GM18519 (cell line): Measurements from ENCODE around the gene VPS11.
"Not testable (repeated sequence)": the region's sequence is repeated elsewhere in the genome, so short reads cannot be mapped to it uniquely, and the experiment has no call there.

Experiments used
- ATAC-seq: cut with Tn5 transposase; IDR thresholded peaks from one replicate; pipeline ENCODE4 v1.9.1; 2021; ENCODE audit warnings: mild to moderate bottlenecking, moderate library complexity; ENCODE audit not compliant: unreplicated experiment, low FRiP score

The VPS11 gene

GRCh38 chr11:119034813-119035212 is 32.8 kb upstream of the VPS11 start:
- ATAC-seq, result no peak

- no peak for ATAC-seq
Measured at GRCh38 chr11:119038884-119039283, 28.7 kb upstream of the VPS11 start.

GRCh38 chr11:119039471-119039870 is 28.1 kb upstream of the VPS11 start:
- ATAC-seq, result not testable (repeated sequence)

DNA sequence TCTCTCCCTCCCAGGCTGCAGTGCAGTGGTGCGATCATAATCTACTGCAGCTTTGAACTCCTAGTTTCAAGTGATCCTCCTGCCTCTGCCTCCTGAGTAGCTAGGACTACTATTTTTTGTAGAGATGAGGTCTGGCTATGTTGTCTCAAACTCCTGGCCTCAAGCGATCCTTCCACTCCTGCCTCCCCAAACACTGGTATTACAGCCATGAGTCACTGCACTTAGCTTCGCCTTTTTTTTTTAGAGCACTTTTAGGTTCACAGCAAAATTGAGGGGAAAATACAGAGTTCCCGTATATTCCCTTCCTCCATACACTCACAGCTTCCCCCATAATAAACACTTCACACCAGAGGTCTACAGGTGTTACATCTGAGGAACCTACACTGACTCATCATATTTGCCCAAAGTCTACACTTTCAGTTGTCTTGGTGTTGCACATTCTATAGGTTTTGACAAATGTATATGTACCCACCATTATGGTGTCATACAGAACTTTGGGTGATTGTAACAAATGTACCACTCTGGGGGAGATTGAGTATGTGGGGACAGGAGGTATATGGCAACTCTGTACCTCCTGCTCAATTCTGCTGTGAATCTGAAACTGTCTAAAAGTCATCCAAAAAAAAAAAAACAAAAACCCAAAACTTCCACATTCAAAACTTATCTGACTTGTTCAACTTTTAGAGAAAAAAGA is 25.6 kb upstream of the VPS11 start:
- ATAC-seq, result no peak

DNA sequence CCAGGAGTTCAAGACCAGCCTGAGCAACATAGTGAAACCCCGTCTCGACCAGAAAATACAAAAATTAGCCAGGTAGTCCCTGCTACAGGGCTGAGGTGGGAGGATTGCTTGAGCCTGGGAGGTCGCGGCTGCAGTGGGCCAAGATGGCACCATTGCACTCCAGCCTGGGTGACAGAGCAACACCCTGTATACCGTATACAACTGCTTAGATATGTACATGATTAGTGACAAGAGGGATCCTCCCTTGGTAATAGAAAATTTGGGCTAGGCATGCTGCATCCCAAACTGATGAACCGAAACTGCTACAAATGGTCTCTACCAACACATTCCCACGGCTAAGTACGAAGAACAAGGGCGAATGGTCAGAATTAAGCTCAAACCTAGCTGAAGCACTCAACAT is 24.7 kb upstream of the VPS11 start:
- no peak for ATAC-seq

- no peak for ATAC-seq
Measured at GRCh38 chr11:119044708-119045107, 22.9 kb upstream of the VPS11 start.

- ATAC-seq, result no peak
Measured at GRCh38 chr11:119046489-119046888, 21.1 kb upstream of the VPS11 start.

- ATAC-seq, result no peak
Measured at GRCh38 chr11:119047205-119047604, 20.4 kb upstream of the VPS11 start.

- no peak for ATAC-seq
Measured at GRCh38 chr11:119048644-119049043, 19.0 kb upstream of the VPS11 start.

GRCh38 chr11:119049081-119049480 is 18.5 kb upstream of the VPS11 start:
- ATAC-seq, result no peak

- no peak for ATAC-seq
Measured at GRCh38 chr11:119051440-119052162, 16.0 kb upstream of the VPS11 start.

DNA sequence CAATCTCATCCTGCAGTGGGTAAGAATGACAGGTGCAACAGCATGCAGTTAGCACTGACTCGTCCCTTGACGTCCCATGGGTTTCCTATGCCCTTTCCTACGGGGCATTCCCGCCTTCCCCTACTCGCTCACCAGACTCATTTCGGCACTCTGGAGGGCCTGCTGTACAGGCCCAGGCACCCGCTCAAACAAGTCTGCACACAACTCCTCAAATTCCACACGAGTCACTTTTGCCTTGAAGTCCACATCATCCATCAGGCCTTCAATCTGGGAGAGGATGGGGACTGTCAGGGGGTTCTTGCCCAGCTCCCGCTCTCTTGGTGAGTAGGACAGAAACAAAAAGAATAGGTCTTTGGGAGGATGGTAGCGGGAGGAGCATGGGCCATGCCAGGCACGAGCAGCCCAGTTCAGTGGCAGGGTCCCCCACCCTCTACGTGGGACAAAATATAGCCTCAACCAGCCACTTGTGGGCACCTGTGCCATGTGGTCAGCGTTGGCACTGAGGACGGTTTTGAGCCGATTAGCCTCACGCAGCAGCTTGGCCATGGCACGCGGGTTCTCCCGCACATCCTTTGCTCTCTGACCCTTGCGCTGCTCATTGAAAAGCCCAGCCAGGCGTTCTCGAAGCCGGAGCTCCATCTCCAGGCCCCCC is 15.3 kb upstream of the VPS11 start:
- no peak for ATAC-seq

GRCh38 chr11:119054418-119054817 is 13.2 kb upstream of the VPS11 start:
- ATAC-seq, result no peak

GRCh38 chr11:119055901-119056300 is 11.7 kb upstream of the VPS11 start:
- ATAC-seq, result no peak

GRCh38 chr11:119056421-119056999 is 11.1 kb upstream of the VPS11 start:
- no peak for ATAC-seq

GRCh38 chr11:119057000-119057769 is 10.4 kb upstream of the VPS11 start, which contains the start of gene HYOU1:
Gene HYOU1 (minus strand): TSS chr11:119057205. CDS start chr11:119056160, 1,045 bp downstream.
- ATAC-seq, result peak; percentile 70

DNA sequence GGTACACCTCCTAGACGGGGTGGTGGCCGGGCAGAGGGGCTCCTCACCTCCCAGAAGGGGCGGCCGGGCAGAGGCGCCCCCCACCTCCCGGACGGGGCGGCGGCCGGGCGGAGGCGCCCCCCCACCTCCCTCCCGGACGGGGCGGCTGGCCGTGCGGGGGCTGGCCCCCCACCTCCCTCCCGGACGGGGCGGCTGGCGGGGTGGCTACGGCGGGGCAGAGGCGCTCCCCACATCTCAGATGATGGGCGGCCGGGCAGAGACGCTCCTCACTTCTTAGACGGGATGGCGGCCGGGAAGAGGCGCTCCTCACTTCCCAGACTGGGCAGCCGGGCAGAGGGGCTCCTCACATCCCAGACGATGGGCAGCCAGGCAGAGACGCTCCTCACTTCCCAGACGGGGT is 8.5 kb upstream of the VPS11 start:
- ATAC-seq, result not testable (repeated sequence)

GRCh38 chr11:119061256-119061655 is 6.4 kb upstream of the VPS11 start:
- no peak for ATAC-seq

GRCh38 chr11:119062779-119063178 is 4.8 kb upstream of the VPS11 start:
- ATAC-seq, result no peak

DNA sequence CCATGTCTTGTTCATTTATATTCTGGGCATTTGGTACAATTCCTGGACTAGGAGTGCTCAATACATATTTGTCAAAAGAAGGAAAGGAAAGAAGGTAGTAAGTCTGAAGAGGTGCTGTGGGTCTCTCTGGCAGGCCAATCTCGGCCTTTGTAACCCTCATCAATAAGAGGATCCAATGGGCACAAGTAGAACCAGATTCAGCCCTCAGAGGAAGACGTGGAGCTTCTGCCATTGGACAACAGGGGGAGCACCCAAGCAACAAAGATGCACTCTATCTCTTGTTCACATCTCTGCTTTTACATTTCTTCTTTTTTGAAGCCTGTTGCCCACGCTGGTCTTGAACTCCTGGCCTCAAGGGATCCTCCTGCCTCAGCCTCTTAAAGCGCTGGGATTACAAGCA is 2.2 kb upstream of the VPS11 start:
- no peak for ATAC-seq
